Measurements from ENCODE around the gene WDR35. TPM values are rescaled to one million over a fixed set of nuclear protein-coding genes. Genes with fewer than 3 reads are reported as not detected.

WDR35 gene
- total RNA-seq, 1 donor from 2014 or later: 10.3 TPM

GRCh38 chr2:20016346-20016745, 26.4 kb upstream of the WDR35 start:
- peaks cover 14% of the 10 kb centered on the region for H3K36me3 Mint-ChIP-seq (ENCODE audit: low read depth, unreplicated experiment)
- H3K27ac Mint-ChIP-seq (ENCODE audit: unreplicated experiment): no peak overlapping the region
- TF ChIP-seq CTCF (IDR thresholded peaks at IDR 0.05; ENCODE audit: unreplicated experiment): no peak
- peaks cover 14% of the 10 kb centered on the region for H3K4me1 Mint-ChIP-seq (ENCODE audit: unreplicated experiment)
- DNase-seq (ENCODE audit: low spot score): no peak
- H3K9me3 Mint-ChIP-seq (ENCODE audit: unreplicated experiment): peaks cover 9% of the 10 kb centered on the region
- H3K4me3 Mint-ChIP-seq (ENCODE audit: unreplicated experiment): no peak overlapping the region
- no peaks in the 10 kb centered on the region for H3K27me3 Mint-ChIP-seq (ENCODE audit: unreplicated experiment)

DNA sequence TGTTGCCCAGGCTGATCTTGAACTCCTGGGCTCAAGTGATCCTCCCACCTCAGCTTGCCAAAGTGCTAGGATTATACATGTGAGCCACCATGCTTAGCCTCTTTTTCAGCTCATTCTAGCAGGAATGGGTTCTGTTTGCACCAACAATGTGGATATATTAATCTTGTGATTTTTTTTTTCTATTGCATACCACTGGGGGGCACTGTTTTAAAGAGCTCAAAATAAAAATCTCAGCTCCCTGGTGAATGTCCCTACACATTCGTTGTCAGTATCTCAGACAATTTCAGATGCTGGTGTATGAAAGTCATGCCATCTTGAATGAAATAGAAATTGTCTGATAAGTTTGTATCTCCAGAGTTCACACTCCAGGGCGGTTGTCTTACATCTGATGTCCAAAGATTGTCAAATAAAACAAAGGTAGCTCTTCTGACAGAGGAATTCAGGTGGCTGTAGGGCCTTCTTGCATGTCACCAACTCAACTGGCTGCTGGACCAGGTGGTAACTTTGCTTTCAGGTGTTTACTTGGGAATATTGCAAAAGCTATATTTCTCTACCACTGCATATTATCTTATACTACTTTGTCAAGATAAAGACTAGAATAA, 25.7 kb upstream of the WDR35 start:
- peak; percentile 87 for TF ChIP-seq CTCF (IDR thresholded peaks at IDR 0.05; ENCODE audit: unreplicated experiment)
- H3K27ac Mint-ChIP-seq (ENCODE audit: unreplicated experiment): no peak overlapping the region
- peak; percentile 32 for DNase-seq (ENCODE audit: low spot score)
- H3K36me3 Mint-ChIP-seq (ENCODE audit: low read depth, unreplicated experiment): peaks cover 10% of the 10 kb centered on the region
- no peaks in the 10 kb centered on the region for H3K27me3 Mint-ChIP-seq (ENCODE audit: unreplicated experiment)
- no peak overlapping the region for H3K4me3 Mint-ChIP-seq (ENCODE audit: unreplicated experiment)
- peaks cover 14% of the 10 kb centered on the region for H3K4me1 Mint-ChIP-seq (ENCODE audit: unreplicated experiment)
- H3K9me3 Mint-ChIP-seq (ENCODE audit: unreplicated experiment): peaks cover 8% of the 10 kb centered on the region

DNA sequence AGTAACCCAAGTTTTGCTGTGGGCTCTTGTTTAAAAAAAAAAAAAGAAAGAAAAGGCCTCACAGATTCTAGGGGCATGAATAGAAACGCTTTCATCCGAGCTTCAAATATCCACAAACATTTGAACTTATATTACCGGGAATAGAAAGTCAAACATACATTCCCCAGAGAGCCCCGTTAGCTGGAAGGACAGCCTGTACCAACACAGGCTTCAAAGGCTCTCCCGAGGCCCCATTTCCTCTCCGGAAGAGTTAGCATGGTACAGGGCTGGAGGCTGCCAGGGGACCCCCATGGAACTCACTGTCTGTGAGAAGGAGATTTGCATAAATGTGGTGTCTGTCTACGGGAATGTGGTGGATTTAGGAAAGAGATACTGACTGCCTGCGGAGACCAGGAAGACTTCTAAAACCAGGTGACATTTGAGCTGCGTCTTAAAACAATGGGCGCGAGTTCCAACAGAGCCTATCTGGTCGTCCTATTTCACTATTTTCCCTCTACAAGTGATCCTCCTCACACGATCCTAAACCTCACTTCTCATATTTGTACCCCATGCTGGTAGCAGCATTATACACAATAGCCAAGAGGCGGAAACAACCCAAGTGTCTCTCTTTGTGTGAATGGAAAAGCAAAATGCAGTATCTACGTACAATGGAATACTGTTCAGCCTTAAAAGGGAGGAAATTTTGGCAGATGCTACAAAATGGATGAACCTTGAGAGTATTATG, 23.4 kb upstream of the WDR35 start:
- DNase-seq (ENCODE audit: low spot score): peak; percentile 15
- H3K27me3 Mint-ChIP-seq (ENCODE audit: unreplicated experiment): peaks cover 2% of the 10 kb centered on the region
- H3K27ac Mint-ChIP-seq (ENCODE audit: unreplicated experiment): peak overlapping the region; percentile 86
- no peaks in the 10 kb centered on the region for H3K9me3 Mint-ChIP-seq (ENCODE audit: unreplicated experiment)
- no peaks in the 10 kb centered on the region for H3K36me3 Mint-ChIP-seq (ENCODE audit: low read depth, unreplicated experiment)
- peaks cover 14% of the 10 kb centered on the region for H3K4me1 Mint-ChIP-seq (ENCODE audit: unreplicated experiment)
- H3K4me3 Mint-ChIP-seq (ENCODE audit: unreplicated experiment): peak overlapping the region; percentile 80
- no peak for TF ChIP-seq CTCF (IDR thresholded peaks at IDR 0.05; ENCODE audit: unreplicated experiment)

- TF ChIP-seq CTCF (IDR thresholded peaks at IDR 0.05; ENCODE audit: unreplicated experiment): no peak
- Mint-ChIP-seq H3K4me3 (ENCODE audit: unreplicated experiment) (peak within 1 kb of the TSS; percentile 82), H3K27me3 (ENCODE audit: unreplicated experiment) (peaks cover 4% of the 10 kb centered on the region), H3K4me1 (ENCODE audit: unreplicated experiment) (peaks cover 14% of the 10 kb centered on the region), H3K27ac (ENCODE audit: unreplicated experiment) (peak within 1 kb of the TSS; percentile 86), H3K36me3 (ENCODE audit: low read depth, unreplicated experiment) (no peaks in the 10 kb centered on the region), H3K9me3 (ENCODE audit: unreplicated experiment) (no peaks in the 10 kb centered on the region)
- DNase-seq (ENCODE audit: low spot score): peak; percentile 39
Observed at GRCh38 chr2:20012282-20013125, 22.6 kb upstream of the WDR35 start, which contains the start of gene MATN3. TSS of gene MATN3 (minus strand) at chr2:20012668. CDS start at chr2:20012631, 37 bp downstream.

Measured in endothelial cell (in vitro differentiated cells).